ENCODE measurements around the gene BTG4.

GRCh38 chr11:111524056-111524455 lies 11.9 kb upstream of the BTG4 start:
- TF ChIP-seq, protein P1, sequence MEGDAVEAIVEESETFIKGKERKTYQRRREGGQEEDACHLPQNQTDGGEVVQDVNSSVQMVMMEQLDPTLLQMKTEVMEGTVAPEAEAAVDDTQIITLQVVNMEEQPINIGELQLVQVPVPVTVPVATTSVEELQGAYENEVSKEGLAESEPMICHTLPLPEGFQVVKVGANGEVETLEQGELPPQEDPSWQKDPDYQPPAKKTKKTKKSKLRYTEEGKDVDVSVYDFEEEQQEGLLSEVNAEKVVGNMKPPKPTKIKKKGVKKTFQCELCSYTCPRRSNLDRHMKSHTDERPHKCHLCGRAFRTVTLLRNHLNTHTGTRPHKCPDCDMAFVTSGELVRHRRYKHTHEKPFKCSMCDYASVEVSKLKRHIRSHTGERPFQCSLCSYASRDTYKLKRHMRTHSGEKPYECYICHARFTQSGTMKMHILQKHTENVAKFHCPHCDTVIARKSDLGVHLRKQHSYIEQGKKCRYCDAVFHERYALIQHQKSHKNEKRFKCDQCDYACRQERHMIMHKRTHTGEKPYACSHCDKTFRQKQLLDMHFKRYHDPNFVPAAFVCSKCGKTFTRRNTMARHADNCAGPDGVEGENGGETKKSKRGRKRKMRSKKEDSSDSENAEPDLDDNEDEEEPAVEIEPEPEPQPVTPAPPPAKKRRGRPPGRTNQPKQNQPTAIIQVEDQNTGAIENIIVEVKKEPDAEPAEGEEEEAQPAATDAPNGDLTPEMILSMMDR (IDR thresholded peaks at IDR 0.05), result no peak
- TF ChIP-seq POLR2A (IDR thresholded peaks at IDR 0.05), result no peak

Data from thyroid gland (tissue), 4 donors.